Measurements from ENCODE around the gene PDZRN3.

PDZRN3 gene

DNA sequence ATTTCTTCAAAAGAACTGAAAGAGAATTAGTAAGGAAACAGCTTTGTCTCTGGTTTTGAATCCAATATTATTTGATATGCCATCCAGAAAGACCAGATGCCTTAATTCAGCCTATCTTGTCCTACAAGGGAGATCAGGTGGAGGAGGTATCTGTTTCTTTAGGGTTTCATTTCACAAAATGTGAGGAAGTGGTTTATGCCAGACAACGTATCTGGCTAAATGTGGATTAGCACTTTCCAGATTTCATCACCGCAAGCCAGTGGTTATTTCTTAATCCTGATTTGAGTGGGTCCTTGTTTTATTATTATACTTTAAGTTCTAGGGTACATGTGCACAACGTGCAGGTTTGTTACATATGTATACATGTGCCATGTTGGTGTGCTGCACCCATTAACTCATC is 292.2 kb downstream of the PDZRN3 start:
- DNase-seq (ENCODE audit: low read depth in 2 of 2): no peak

Data from stimulated activated CD8-positive, alpha-beta memory T cell treated with anti-CD3 and anti-CD28 coated beads, Interleukin-2, amount 100 ng/mL, for 1 hour (primary cell).